GM21825 (cell line): ENCODE measurements around the gene NUP88.
"Not testable (repeated sequence)": the region's sequence is repeated elsewhere in the genome, so short reads cannot be mapped to it uniquely, and the experiment has no call there.

Source experiments
- ATAC-seq: cut with Tn5 transposase; IDR thresholded peaks from one replicate; pipeline ENCODE4 v1.9.1; 2021; ENCODE audit warnings: mild to moderate bottlenecking, moderate library complexity; ENCODE audit not compliant: unreplicated experiment

Gene NUP88

GRCh38 chr17:5419356-5419958 lies at the start of gene NUP88:
TSS of gene NUP88 (minus strand) at chr17:5419662. CDS start at chr17:5419650, 12 bp downstream.
- peak; percentile 86 for ATAC-seq

GRCh38 chr17:5468075-5468473 lies 48.6 kb upstream of the NUP88 start:
- ATAC-seq: peak; percentile 4

- no peak for ATAC-seq
Measured at GRCh38 chr17:5467416-5467815, 48.0 kb upstream of the NUP88 start.

GRCh38 chr17:5466295-5466694 lies 46.8 kb upstream of the NUP88 start:
- ATAC-seq: no peak

GRCh38 chr17:5464717-5465507 lies 45.5 kb upstream of the NUP88 start:
- ATAC-seq: no peak

GRCh38 chr17:5446786-5447185 lies 27.3 kb upstream of the NUP88 start:
- no peak for ATAC-seq

GRCh38 chr17:5444209-5444608 lies 24.7 kb upstream of the NUP88 start:
- no peak for ATAC-seq

- ATAC-seq: no peak
Measured at GRCh38 chr17:5443728-5444127, 24.3 kb upstream of the NUP88 start.

GRCh38 chr17:5439446-5439764 lies 19.9 kb upstream of the NUP88 start:
- ATAC-seq: peak; percentile 1

GRCh38 chr17:5438716-5439445 lies 19.4 kb upstream of the NUP88 start, which contains the start of gene C1QBP:
TSS of gene C1QBP (minus strand) at chr17:5439155. CDS start at chr17:5439073, 82 bp downstream.
- ATAC-seq: peak; percentile 70

- no peak for ATAC-seq
Measured at GRCh38 chr17:5437721-5438317, 18.4 kb upstream of the NUP88 start.

GRCh38 chr17:5435781-5436315 lies 16.4 kb upstream of the NUP88 start:
- not testable (repeated sequence) for ATAC-seq

GRCh38 chr17:5434984-5435383 lies 15.5 kb upstream of the NUP88 start:
- ATAC-seq: no peak

GRCh38 chr17:5431949-5432556 lies 12.6 kb upstream of the NUP88 start:
- ATAC-seq: no peak

- ATAC-seq: not testable (repeated sequence)
Measured at GRCh38 chr17:5431234-5431633, 11.8 kb upstream of the NUP88 start.

- no peak for ATAC-seq
Measured at GRCh38 chr17:5430413-5430999, 11.0 kb upstream of the NUP88 start.

- ATAC-seq: no peak
Measured at GRCh38 chr17:5429191-5429887, 9.9 kb upstream of the NUP88 start.

- ATAC-seq: no peak
Measured at GRCh38 chr17:5425826-5426225, 6.4 kb upstream of the NUP88 start.

- ATAC-seq: no peak
Measured at GRCh38 chr17:5424909-5425308, 5.4 kb upstream of the NUP88 start.

- no peak for ATAC-seq
Measured at GRCh38 chr17:5422505-5422904, 3.0 kb upstream of the NUP88 start.
